HG02970 (cell line): ENCODE data around the gene MRPL36.
A peak's percentile ranks its signal among the peaks of the same experiment; 100 is the strongest.

Experiments
- ATAC-seq: cut with Tn5 transposase; IDR thresholded peaks from one replicate; pipeline ENCODE4 v1.9.1; 2021; ENCODE audit warnings: mild to moderate bottlenecking, moderate library complexity, moderate number of reproducible peaks; ENCODE audit not compliant: unreplicated experiment, low FRiP score

Gene MRPL36

GRCh38 chr5:1784197-1785050 lies 15.2 kb downstream of the MRPL36 start:
- no peak for ATAC-seq

- peak; percentile 62 for ATAC-seq
These were observed 16.5 kb downstream of the MRPL36 start for GRCh38 chr5:1783216-1783554.

GRCh38 chr5:1782385-1783215 lies 17.0 kb downstream of the MRPL36 start:
- no peak for ATAC-seq

- no peak for ATAC-seq
These were observed 17.8 kb downstream of the MRPL36 start for GRCh38 chr5:1781726-1782384.

GRCh38 chr5:1781107-1781506 lies 18.5 kb downstream of the MRPL36 start:
- no peak for ATAC-seq

GRCh38 chr5:1780614-1780930 lies 19.1 kb downstream of the MRPL36 start:
- no peak for ATAC-seq

- ATAC-seq, result no peak
These were observed 19.6 kb downstream of the MRPL36 start for GRCh38 chr5:1779782-1780613.

- no peak for ATAC-seq
These were observed 20.5 kb downstream of the MRPL36 start for GRCh38 chr5:1779021-1779680.

- ATAC-seq, result no peak
These were observed 21.3 kb downstream of the MRPL36 start for GRCh38 chr5:1778138-1779020.

- ATAC-seq, result no peak
These were observed 22.1 kb downstream of the MRPL36 start for GRCh38 chr5:1777281-1778137.

- ATAC-seq, result no peak
These were observed 22.8 kb downstream of the MRPL36 start for GRCh38 chr5:1776831-1777230.

GRCh38 chr5:1772634-1773033 lies 27.0 kb downstream of the MRPL36 start:
- ATAC-seq, result no peak

GRCh38 chr5:1771149-1772065 lies 28.2 kb downstream of the MRPL36 start:
- no peak for ATAC-seq

GRCh38 chr5:1770443-1770802 lies 29.2 kb downstream of the MRPL36 start:
- ATAC-seq, result no peak

- no peak for ATAC-seq
These were observed 29.7 kb downstream of the MRPL36 start for GRCh38 chr5:1769752-1770442.

- no peak for ATAC-seq
These were observed 30.5 kb downstream of the MRPL36 start for GRCh38 chr5:1769017-1769640.
